GM20431 (cell line): ENCODE measurements around the gene FHIT.

Source experiments
- in situ Hi-C: fragments of 300-500 bp; cut with MseI, MboI; formaldehyde crosslinking; loops from one replicate; pipeline ENCODE4 v1.15.0; 2020; ENCODE audit warnings: low sequenced_read_pairs; ENCODE audit not compliant: unreplicated experiment

Gene FHIT

DNA sequence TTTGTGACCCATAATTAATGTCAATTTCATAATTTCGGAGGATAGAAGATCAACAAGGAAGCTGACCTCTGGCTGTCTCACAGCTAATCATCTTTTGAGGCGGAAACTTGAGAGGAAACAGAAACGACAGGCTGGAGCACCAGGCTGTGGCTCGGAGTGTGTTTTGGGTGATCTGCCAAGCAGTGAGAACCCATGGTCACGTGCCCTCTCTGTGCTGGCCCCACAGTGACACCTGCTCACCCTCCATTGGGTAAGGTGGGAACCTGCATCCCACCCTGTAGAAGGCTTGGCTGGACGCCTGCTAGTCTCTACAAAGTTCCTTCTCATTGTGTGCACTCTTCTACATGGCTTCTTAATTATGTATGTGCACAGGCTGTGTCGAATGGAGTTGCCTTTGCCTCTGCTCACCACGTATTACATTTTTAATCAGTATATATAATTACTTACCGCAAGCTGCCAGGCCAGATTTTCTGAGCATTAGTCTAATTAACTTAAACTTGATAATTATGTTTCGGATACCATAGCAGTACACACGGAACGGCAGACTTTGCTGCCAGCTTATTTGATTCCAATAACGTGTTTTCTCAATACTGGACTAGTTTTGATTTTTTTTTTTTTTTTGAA is 1482.0 kb downstream of the FHIT start:
- in situ Hi-C loops = no loop called here

DNA sequence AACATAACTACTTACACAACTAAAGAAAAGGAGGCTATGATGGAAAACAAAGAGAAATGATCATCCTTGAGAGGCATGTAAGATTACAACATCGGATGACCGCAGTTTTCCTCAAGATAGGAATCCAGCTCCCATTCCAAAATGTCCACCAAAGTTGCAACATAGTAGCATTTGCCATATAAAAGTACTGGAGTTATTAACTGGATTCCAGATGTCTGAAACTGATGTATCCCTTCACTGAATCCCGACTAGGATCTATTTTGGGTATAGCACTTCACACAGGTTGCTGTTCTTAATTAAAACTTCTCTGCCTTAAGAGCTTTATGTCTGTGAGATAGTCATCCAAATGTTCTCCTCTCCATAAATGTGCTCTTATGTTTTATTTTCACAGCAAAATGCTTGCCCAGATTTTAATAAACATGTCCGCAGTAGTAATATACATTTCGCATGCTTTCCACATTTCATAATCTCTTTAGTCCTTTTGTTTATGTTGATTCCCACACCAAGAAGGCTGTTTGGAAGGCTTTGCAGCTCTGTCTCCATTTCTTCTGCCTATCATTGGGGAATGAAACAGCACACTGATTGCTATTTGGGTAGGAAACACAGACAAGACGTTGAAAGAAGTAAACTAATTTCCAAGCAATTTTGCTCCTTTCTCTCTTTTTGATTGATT is 1484.9 kb downstream of the FHIT start:
- in situ Hi-C loops = no loop called here

DNA sequence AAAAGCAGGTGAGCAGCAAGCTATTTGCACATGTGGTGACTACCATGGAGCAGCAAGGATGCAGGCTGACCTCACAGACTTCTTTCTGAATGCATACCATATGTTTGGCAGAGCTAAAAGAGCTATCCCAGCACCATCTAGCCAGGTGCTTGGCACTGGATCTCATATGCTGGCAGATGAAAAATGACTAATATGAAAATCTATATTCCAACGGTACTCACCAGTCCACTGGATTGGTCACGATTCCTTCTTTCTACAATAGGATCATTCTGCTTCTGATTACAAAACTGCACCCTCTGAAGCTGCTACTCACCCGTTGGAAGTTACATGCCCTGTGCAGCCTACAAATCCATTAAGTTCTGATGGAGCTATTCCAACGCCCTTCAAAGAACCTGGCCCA is 1487.1 kb downstream of the FHIT start:
- in situ Hi-C loops = no loop called here

DNA sequence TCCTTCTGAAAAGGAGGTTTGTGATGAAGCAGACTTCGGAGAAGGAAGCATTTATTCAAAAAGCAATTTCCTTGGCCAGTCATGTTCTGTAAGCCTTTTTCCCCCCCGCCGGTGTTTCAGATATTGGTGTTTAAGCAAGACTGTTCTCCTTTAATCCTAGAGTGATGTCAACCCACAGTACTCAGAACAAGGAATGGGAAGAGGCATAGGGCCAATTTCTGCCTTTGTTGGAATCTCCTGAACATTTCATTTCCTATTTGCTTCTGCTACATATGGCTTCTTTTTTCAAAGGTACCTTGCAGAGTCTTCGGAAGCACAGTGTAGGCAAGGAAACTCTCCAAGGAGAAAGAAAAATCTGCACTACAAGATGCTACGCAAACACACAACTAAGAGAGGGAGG is 1488.3 kb downstream of the FHIT start:
- in situ Hi-C loops = no loop called here

DNA sequence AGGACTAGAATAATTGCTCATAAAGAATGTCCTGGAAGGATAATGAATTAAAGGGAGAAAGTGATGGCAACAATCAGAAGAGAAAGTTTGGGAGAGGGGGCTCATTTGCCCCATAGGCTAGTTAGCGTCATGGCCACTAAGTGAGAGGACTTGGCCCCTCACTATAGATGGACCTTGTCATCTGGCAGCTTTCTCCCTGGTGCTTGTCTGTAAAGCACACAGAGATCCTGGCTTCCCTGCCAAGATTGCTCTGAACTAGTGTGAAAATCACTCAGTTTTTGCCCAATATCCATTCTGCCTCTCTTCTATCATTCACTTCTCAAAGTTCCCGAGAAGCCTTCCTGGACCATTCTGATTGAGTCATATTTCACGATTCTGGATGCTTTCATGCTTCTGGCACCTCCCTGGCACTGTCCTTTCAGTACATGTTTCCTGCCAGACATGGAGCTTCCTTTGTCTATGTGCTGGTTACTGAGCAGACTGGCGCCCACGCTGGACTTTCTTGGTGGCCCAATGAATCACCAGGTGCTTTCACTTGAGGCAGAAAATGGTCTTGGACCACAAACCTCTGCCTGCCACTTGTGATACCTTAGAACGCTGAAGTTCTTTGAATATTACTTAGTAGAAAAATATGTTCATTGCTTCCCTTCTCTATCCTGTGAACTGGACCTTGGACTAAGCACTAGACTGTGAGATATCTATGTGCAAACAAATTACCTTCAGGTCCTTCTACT is 1491.8 kb downstream of the FHIT start:
- in situ Hi-C loops = no loop called here

DNA sequence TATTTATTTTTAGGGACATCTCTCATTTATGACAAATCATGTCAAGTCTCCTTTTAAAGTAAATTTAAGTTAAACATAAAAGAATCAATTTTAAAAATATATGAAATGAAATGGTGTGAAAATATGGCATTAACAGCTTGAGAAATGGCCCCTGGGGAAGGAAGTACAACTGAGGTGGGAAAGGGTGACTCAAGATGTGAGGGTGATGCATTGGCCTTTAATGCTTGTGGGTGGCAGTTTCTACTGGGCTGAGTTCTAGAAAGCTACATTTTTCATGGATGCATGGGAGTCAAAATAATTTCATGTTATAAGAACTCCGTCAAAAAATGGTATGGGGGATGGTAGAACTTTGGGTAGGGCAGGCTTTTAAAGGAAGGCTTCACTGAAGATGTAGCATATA is 1492.6 kb downstream of the FHIT start:
- in situ Hi-C loops = no loop called here

DNA sequence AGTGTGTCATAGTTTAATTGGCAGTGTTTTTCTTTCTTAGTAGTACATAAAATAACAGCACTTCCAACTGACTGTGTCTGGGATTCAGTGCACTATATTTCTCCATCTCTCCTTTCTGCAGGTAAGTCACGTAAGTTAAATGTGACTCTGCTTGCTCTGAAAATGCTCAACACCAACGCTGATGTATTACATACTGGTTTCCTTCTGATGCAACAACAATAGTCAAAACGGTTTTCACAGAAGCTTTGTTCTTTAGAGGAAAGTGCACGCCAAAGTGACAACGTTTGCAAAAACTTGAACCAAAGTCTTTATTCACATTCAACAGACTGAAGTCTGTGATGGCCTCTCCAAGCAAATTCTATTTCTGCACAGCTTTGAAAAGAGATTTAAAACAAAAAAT is 1494.3 kb downstream of the FHIT start:
- in situ Hi-C loops = no loop called here

DNA sequence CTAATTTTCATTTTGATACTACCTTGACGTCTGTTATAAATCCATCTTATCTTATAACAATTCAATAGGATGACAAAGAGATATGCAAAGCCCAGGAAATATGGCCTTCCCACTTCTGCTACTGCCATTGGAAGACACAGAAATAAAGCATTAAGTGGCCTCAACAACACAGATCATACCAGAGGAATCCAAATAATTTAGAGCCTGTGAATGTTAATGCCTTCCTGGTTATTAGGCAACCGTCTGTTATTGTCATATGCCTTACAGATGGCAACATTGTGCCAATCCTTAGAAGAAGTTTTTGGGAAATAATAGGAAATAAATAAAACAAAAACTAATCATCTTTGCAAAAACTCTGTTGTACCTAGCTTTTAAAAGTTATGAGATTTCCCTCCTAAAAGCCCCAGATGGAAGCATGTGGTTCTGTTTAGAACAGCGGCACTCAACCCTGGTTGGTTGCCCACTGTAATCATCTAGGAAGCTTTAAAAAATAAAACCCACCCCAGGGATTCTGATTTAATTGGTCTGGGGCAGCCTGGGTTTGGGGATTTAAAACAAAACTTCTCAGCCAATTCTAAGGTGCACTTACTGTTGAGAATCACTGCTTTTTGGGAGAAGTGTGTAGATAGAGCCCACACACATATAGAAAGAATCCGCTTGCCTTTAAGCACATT is 1496.7 kb downstream of the FHIT start:
- in situ Hi-C loops = no loop called here

DNA sequence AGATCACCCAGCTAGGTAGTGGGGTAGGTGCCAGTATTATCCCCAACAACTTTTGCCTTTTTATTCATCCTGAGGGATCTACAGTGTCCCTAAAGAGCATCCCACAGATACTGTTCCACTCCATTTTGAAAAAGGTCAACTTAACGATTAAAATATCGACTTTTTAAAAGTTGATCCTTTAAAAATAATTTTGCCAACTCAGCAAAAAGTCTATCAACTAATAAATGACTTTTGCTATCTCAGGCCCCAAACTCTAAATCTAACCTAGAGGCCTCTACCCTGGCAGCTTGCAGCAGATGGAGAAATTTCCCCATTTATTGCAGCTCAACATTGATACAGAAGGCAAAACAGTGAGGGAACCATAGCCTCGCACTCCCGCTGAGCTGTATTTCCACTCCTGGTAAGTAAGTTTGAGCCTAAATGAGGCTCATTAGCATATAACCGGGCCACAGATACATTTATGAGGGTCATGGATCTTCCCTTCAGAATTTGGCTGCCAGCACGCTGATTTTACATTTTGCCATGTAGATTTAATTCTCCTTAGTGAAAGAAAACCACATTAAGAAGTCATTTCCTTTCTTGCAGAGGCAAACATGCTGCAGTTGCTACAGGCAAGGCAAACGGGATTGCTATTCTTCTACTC is 1497.3 kb downstream of the FHIT start:
- in situ Hi-C loops = no loop called here

DNA sequence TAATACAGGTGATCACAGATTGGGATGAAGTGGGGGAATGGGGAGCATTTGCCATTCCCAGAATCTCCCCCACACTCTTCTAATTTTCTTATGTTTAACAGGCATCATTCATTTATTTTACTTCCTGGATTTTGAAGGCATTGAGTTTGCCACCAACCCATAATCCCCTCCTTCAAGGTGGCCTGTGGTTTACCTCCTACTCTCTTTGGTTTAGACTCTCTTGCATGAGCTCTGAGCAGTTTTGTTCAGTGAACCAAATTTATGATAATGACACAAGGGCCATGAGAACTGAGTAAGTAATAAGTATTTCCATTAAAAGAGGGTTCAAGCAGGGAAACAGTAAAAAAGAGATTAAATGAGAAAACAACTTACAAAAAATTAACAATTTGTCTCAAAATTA is 1498.3 kb downstream of the FHIT start:
- in situ Hi-C loops = no loop called here

DNA sequence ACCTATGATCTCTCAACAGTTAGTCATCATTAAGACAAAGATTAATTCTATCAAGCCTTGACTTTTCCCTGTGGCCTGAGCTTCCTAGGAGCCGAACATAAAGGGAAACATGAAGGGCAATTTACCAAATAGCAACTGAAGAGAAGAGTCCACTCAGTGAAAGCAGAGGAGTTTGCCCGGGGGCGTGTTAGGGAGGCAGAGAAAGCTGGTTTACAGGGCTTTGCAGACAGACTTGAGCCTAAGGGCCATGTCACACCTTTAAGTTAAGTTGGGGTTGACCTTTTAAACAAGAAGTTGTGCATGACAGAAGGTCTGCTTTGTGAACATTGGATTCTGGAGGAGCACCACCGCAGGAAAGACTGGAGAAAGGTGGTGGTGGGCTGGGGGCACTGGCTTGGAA is 1499.6 kb downstream of the FHIT start:
- in situ Hi-C loops = no loop called here

DNA sequence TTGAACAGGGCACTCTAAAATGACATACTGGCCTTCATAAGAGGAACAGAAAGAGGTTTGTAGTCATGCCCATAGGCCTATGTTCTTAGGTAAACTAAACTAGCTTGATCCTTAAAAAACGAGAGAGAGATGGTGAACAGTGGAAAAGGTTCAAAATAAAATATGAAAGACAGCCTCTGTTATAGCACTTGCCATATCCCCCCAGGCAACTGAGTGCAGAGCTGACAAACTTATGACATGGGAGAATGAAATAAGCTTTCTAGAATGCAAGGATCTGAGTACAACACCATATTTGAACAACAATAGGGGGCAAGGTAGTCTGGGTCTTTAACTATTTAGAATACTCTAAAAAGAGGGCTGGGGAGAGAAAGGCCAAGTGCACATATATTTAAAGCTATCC is 1500.9 kb downstream of the FHIT start:
- in situ Hi-C loops = no loop called here

DNA sequence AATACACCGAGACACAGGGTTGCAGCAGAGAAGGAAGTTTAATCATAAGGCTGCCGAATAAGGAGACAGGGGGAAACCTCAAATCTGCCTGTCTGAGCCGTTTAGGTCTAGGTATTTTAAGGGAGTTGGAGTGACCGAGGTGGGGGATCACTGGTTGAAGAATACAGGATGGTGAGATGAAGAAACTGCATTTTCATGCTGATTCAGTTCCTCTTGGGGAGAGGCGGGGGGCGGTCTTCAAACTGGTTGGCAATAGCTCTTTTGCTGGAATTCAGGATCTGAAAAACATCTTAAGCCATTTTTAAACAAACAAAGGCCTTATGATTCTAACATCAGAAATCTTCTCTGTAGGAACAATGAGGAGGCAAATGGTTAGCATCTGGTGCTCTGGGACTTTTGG is 1502.0 kb downstream of the FHIT start:
- in situ Hi-C loops = no loop called here

DNA sequence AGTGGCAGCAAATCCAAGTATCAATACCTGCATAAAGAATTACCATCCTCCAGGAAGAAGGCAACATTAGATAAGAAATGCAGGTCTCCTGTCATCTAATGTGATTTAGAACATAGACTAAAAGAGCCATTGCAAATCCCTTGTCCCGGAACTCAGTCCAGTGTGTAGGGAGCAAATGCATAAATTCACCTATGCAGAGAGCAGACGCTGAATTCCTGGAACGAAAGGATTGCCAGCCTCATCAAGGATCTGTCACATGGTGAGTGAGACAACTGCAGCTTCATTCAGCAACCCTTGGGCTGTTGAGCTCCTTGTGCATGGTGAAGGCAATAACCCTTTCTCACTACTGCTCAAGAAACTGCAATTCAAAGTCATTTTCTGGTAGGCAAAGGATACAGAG is 1504.7 kb downstream of the FHIT start:
- in situ Hi-C loops = no loop called here

DNA sequence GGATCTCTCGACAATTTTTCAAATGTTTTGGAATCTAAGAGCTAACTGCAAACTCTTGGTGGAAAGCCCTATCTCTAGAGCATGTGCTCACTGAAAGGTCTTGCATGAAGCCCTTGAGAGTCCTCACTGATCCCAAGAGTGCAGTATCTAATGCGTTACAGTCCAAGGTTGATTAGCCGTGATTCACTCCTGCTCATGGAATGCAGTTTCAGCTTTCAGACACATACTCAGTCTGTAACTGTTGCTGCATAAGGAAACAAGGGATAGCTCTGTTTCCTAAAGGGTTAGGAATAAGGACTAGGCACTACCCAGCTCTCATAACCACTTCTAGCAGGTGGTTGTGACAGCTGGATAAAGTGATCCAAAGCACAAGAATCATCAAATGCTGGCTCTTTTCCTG is 1514.0 kb downstream of the FHIT start:
- in situ Hi-C loops = no loop called here

DNA sequence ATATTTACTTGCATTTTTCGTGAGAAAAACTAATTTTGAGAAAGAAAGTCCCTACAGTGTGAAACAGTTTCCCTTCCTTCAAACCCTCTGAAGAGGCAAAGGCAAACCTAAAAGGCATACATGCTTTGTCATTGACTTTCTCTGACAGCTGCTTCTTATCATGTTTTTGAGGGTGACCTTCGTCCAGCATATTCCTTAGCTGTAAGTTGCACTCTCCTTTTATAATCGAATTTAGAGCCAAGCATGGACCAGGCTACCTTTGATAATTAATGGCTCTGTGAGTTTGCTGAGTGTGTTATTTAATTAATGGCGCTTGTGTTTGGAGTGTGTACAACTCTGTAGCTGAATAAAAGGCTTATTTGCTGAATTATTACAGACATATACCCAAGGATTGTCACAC is 1517.2 kb downstream of the FHIT start:
- in situ Hi-C loops = no loop called here

DNA sequence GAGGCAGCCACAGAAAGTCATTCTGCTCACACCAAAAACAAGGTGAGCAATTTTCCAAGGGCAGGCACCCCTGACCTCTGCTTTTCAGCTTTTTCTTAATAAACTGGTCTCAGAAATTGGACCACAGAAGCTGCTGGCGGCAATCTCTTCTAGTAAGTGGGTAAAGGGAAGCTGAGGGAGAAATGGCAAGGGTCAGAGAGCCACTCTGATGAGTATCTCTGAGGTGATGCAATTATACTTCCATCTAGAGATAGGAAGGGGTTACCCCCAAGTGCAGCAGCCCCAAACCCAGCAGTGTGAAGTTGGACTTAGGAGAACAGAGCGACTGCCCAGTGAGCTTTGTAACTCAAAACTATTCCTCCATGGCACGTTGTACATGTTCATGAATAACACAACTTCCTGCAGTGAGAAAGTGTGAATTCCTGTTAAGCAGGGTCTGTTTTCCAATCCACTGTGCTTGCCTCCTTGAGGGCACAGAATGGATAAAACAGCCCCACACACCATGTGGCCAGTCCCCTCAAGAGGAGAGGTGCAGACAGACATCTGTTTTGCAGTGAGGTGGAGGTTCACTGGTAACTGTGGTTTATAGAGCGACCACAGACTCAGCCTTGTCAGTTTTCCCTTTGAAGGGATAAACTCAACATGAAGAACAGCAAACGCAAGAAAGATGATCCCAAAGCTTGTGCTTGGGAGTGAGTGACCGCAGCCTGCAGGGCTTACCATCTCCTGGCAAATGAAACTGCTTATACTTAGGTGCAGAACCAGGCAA is 1518.0 kb downstream of the FHIT start:
- in situ Hi-C loops = no loop called here

DNA sequence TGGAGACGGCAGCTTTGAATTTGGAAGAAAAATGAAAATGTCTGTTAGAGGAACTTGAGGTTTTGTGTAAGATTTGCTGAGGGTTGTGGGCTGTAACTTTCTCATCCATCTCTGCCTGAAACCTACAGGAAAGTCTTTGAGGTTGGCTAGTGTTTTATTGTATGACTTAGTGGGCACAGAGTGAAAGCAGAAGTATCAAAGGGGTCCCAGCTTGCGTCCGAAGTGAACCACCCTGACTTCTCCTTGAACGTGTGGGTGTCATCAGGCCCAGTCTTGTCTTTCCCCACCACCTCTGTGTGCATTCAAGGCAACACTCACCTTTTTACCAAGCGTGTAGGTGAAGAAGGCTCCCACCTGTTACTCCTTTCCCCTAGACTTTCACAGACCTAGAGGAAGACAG is 1519.3 kb downstream of the FHIT start:
- in situ Hi-C loops = no loop called here

DNA sequence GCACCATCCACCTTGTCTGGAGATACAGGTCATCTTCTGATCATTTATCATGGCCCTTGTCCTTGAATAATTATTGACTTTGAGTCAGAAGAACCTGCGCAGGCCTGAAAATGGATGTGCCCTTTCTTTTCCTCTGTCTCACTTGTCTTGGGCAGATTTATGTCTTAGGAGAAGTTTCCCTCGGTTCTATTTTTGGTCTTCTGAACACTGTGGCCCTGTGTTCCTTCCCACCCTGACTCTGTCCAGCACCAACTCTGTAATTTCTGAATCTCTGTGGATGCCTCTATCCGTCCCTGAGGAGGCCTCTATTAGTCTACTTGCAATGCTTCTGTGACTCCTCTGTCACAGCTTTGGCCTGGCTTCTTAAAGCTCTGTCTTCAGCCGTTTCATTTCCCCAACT is 1520.7 kb downstream of the FHIT start:
- in situ Hi-C loops = no loop called here

DNA sequence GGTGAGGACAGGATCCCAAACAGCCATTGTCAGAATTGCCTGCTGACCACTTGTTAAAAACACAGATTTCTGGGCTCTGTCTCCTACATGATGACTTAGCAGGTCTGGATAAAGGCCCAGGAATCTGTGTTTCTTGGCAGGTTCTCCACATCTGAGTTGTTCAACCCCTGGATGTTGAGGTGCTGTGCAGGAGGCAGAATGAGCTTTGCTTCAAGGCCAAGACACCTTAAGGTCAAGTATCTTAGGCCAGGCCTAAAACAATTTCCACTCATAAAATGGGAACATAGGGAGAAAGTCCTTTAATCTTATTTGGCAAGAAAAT is 1522.7 kb downstream of the FHIT start:
- in situ Hi-C loops = no loop called here
